Lower leg skin (tissue), 3 donors: ENCODE measurements around the gene P4HA2.

Source experiments
- CTCF ChIP-seq, 3 donors: fragments of 450-650 bp; IDR thresholded peaks; one replicate each; pipeline ENCODE4 v1.5.1; 2016; ENCODE audit warnings: antibody characterized with exemption in 3 of 3, mild to moderate bottlenecking in 3 of 3, moderate library complexity in 2 of 3
- POLR2A ChIP-seq, 2 donors: fragments of 450-650 bp; IDR thresholded peaks; one replicate each; pipeline ENCODE4 v1.6.1; 2016 to 2017; ENCODE audit warnings: antibody characterized with exemption in 2 of 2, mild to moderate bottlenecking in 1 of 2, moderate library complexity in 1 of 2

- TF ChIP-seq CTCF (IDR thresholded peaks at IDR 0.05) (no peak), POLR2A (IDR thresholded peaks at IDR 0.05) (no peak)
These were observed 7.0 kb upstream of the P4HA2 start for GRCh38 chr5:132234684-132235062.
